C4-2B (cell line): ENCODE results near the gene CD37.

Experiments used
- ZFX ChIP-seq: fragments of 450-650 bp; IDR thresholded peaks from 2 replicates; pipeline ENCODE4 v1.6.1; 2017
- TF ChIP-seq, protein P1 (sequence below): fragments of 450-650 bp; conservative IDR thresholded peaks from 2 replicates; pipeline ENCODE4 v1.5.1; 2017; ENCODE audit warnings: mild to moderate bottlenecking

GRCh38 chr19:49348305-49349189 is 13.3 kb downstream of the CD37 start:
- TF ChIP-seq, protein P1, sequence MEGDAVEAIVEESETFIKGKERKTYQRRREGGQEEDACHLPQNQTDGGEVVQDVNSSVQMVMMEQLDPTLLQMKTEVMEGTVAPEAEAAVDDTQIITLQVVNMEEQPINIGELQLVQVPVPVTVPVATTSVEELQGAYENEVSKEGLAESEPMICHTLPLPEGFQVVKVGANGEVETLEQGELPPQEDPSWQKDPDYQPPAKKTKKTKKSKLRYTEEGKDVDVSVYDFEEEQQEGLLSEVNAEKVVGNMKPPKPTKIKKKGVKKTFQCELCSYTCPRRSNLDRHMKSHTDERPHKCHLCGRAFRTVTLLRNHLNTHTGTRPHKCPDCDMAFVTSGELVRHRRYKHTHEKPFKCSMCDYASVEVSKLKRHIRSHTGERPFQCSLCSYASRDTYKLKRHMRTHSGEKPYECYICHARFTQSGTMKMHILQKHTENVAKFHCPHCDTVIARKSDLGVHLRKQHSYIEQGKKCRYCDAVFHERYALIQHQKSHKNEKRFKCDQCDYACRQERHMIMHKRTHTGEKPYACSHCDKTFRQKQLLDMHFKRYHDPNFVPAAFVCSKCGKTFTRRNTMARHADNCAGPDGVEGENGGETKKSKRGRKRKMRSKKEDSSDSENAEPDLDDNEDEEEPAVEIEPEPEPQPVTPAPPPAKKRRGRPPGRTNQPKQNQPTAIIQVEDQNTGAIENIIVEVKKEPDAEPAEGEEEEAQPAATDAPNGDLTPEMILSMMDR: no peak
- no peak for TF ChIP-seq ZFX
